Measurements from ENCODE around the gene LRIG2. TPM values are rescaled to one million over a fixed set of nuclear protein-coding genes. Genes with fewer than 3 reads are reported as not detected.
A peak's percentile ranks its signal among the peaks of the same experiment; 100 is the strongest.

LRIG2 gene
- polyA plus RNA-seq, 3 donors, result 0.93 to 12.7 (median 0.96) TPM

GRCh38 chr1:113040041-113040440 is 33.0 kb upstream of the LRIG2 start:
- Histone ChIP-seq H4K20me1 (ENCODE audit: insufficient read depth, low read length) (no peaks in the 10 kb centered on the region), H2AFZ (ENCODE audit: insufficient read depth, low read depth, low read length, poor library complexity, severe bottlenecking) (no peak overlapping the region), H3K27me3 (ENCODE audit: control insufficient read depth in 2 of 2, insufficient read depth in 2 of 2, low read length in 2 of 2) (no peaks in the 10 kb centered on the region), H3K27ac (ENCODE audit: low read depth in 1 of 2, low read length in 2 of 2) (no peak overlapping the region), H3K36me3 (replicated peaks in 1 of 2; ENCODE audit: control insufficient read depth in 1 of 2, insufficient read depth in 2 of 2, low read length in 2 of 2) (no peaks in the 10 kb centered on the region), H3K9me3 (replicated peaks in 1 of 2; ENCODE audit: control insufficient read depth in 1 of 2, insufficient read depth in 1 of 2, low read length in 2 of 2) (no peaks in the 10 kb centered on the region), H3K79me2 (ENCODE audit: insufficient read depth, low read length) (no peaks in the 10 kb centered on the region), H3K4me3 (replicated peaks in 1 of 3; ENCODE audit: low read depth in 2 of 3, low read length in 3 of 3) (no peak overlapping the region), H3K4me1 (ENCODE audit: control insufficient read depth in 1 of 2, insufficient read depth in 2 of 2, low read length in 2 of 2) (peaks cover 23 to 27% of the 10 kb centered on the region in 2 donors), H3K9ac (ENCODE audit: insufficient read depth, low read length, poor library complexity, severe bottlenecking) (no peak overlapping the region), H3K4me2 (replicated peaks; ENCODE audit: extremely low read depth, low read length, poor library complexity, severe bottlenecking) (no peak overlapping the region)
- Mint-ChIP-seq H3K27ac (no peak overlapping the region), H3K4me3 (peak overlapping the region in 1 of 2 donors; percentile 39), H3K9me3 (no peaks in the 10 kb centered on the region), H3K4me1 (peaks cover 25% of the 10 kb centered on the region), H3K27me3 (ENCODE audit: low read depth in 3 of 3) (peaks cover 2 to 6% (median 4%) of the 10 kb centered on the region in 3 donors), H3K36me3 (no peaks in the 10 kb centered on the region)
- 63% methylated on average over 2 of the region's 2 CpGs for WGBS (ENCODE audit: insufficient coverage)
- intact Hi-C loops (cut with micrococcal nuclease), result loop anchor here (10.0 kb wide), 4 partner anchors 85 to 335 kb away; partner anchors contain the start of genes RHOC (in 1 of the 2) and SLC16A1 (in 1 of the 2)
- no peak for TF ChIP-seq CTCF (IDR thresholded peaks at IDR 0.05)
- DNase-seq, result no peak

GRCh38 chr1:113040718-113041412 is 32.1 kb upstream of the LRIG2 start:
- no peaks in the 10 kb centered on the region for H3K27me3 ChIP-seq (ENCODE audit: control insufficient read depth in 2 of 2, insufficient read depth in 2 of 2, low read length in 2 of 2)
- no peak overlapping the region for H2AFZ ChIP-seq (ENCODE audit: insufficient read depth, low read depth, low read length, poor library complexity, severe bottlenecking)
- H3K27ac ChIP-seq (ENCODE audit: low read depth in 1 of 2, low read length in 2 of 2), result no peak overlapping the region
- DNase-seq, result no peak
- peaks cover 2 to 6% (median 4%) of the 10 kb centered on the region in 3 donors for H3K27me3 Mint-ChIP-seq (ENCODE audit: low read depth in 3 of 3)
- H3K9me3 ChIP-seq (replicated peaks in 1 of 2; ENCODE audit: control insufficient read depth in 1 of 2, insufficient read depth in 1 of 2, low read length in 2 of 2), result no peaks in the 10 kb centered on the region
- no peaks in the 10 kb centered on the region for H3K36me3 ChIP-seq (replicated peaks in 1 of 2; ENCODE audit: control insufficient read depth in 1 of 2, insufficient read depth in 2 of 2, low read length in 2 of 2)
- no peak overlapping the region for H3K4me3 Mint-ChIP-seq
- peaks cover 32 to 35% of the 10 kb centered on the region in 2 donors for H3K4me1 ChIP-seq (ENCODE audit: control insufficient read depth in 1 of 2, insufficient read depth in 2 of 2, low read length in 2 of 2)
- no peak overlapping the region for H3K9ac ChIP-seq (ENCODE audit: insufficient read depth, low read length, poor library complexity, severe bottlenecking)
- TF ChIP-seq CTCF (IDR thresholded peaks at IDR 0.05), result no peak
- peaks cover 0 to 2% (median 0%) of the 10 kb centered on the region in 7 donors for H3K9me3 Mint-ChIP-seq
- no peaks in the 10 kb centered on the region for H3K36me3 Mint-ChIP-seq
- no peaks in the 10 kb centered on the region for H4K20me1 ChIP-seq (ENCODE audit: insufficient read depth, low read length)
- H3K4me1 Mint-ChIP-seq, result peaks cover 33% of the 10 kb centered on the region
- no peaks in the 10 kb centered on the region for H3K79me2 ChIP-seq (ENCODE audit: insufficient read depth, low read length)
- H3K4me2 ChIP-seq (replicated peaks; ENCODE audit: extremely low read depth, low read length, poor library complexity, severe bottlenecking), result no peak overlapping the region
- intact Hi-C loops (cut with micrococcal nuclease), result loop anchor here (10.0 kb wide), 4 partner anchors 86 to 336 kb away; partner anchors contain the start of genes RHOC (in 1 of the 2) and SLC16A1 (in 1 of the 2)
- 96% methylated on average over 8 of the region's 8 CpGs for WGBS (ENCODE audit: insufficient coverage)
- no peak overlapping the region for H3K27ac Mint-ChIP-seq
- H3K4me3 ChIP-seq (replicated peaks in 1 of 3; ENCODE audit: low read depth in 2 of 3, low read length in 3 of 3), result no peak overlapping the region

Measured in CD14-positive monocyte (primary cell).